ENCODE measurements around the gene EZR.

DNA sequence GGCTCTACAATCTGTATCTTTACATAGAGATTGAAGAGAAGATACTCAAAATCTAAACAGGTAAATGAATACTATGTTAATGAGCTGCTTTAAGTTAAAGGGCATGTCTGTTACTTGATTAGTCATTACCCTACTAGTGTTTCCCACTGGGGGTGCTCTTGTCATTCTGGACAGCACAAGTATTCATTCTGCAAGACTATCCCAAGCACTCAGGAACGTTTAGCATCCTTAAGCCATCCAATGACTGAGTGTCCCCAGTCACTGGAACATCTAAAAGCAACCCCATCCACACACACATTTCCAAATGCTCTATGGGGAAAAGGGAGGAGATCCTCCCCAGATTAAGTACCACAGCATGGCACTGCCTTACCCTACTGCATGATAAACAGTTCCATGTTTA, 25.7 kb downstream of the EZR start:
- TF ChIP-seq ZNF274 (IDR thresholded peaks at IDR 0.05; ENCODE audit: low read depth, low read length), result no peak
- TF ChIP-seq YY1 (IDR thresholded peaks at IDR 0.05; ENCODE audit: insufficient read depth, insufficient read length), result no peak
- no peak for TF ChIP-seq SUZ12 (IDR thresholded peaks at IDR 0.05; ENCODE audit: extremely low read depth, insufficient read depth, insufficient read length)

Measured in NT2/D1 (cell line).